GM18508 (cell line): ENCODE results near the gene RBM12.
"Not testable (repeated sequence)": the region's sequence is repeated elsewhere in the genome, so short reads cannot be mapped to it uniquely, and the experiment has no call there.

Experiments used
- ATAC-seq: cut with Tn5 transposase; IDR thresholded peaks from one replicate; pipeline ENCODE4 v1.9.1; 2021; ENCODE audit warnings: moderate number of reproducible peaks; ENCODE audit not compliant: insufficient read depth, unreplicated experiment

The RBM12 gene

GRCh38 chr20:35698298-35699126 is 33.8 kb upstream of the RBM12 start:
- no peak for ATAC-seq

- ATAC-seq: no peak
Measured at GRCh38 chr20:35697696-35698297, 33.1 kb upstream of the RBM12 start.

GRCh38 chr20:35695978-35696377 is 31.3 kb upstream of the RBM12 start:
- ATAC-seq: no peak

GRCh38 chr20:35695245-35695749 is 30.6 kb upstream of the RBM12 start:
- no peak for ATAC-seq

GRCh38 chr20:35690265-35690664 is 25.6 kb upstream of the RBM12 start:
- ATAC-seq: no peak

GRCh38 chr20:35686872-35687271 is 22.2 kb upstream of the RBM12 start:
- ATAC-seq: not testable (repeated sequence)

- ATAC-seq: not testable (repeated sequence)
Measured at GRCh38 chr20:35685368-35685767, 20.7 kb upstream of the RBM12 start.

GRCh38 chr20:35681960-35682359 is 17.3 kb upstream of the RBM12 start:
- no peak for ATAC-seq

GRCh38 chr20:35680452-35681183 is 15.9 kb upstream of the RBM12 start:
- ATAC-seq: no peak

- no peak for ATAC-seq
Measured at GRCh38 chr20:35674921-35675320, 10.2 kb upstream of the RBM12 start.

- no peak for ATAC-seq
Measured at GRCh38 chr20:35673884-35674283, 9.2 kb upstream of the RBM12 start.

- no peak for ATAC-seq
Measured at GRCh38 chr20:35669681-35670080, 5.0 kb upstream of the RBM12 start.

- no peak for ATAC-seq
Measured at GRCh38 chr20:35669221-35669620, 4.5 kb upstream of the RBM12 start.

- no peak for ATAC-seq
Measured at GRCh38 chr20:35665949-35666288, 1.2 kb upstream of the RBM12 start.

GRCh38 chr20:35663516-35664465 is 909 bp downstream of the RBM12 start:
- ATAC-seq: no peak

GRCh38 chr20:35662551-35662950 is 2.1 kb downstream of the RBM12 start:
- ATAC-seq: no peak

- no peak for ATAC-seq
Measured at GRCh38 chr20:35661908-35662307, 2.8 kb downstream of the RBM12 start.

GRCh38 chr20:35661053-35661452 is 3.6 kb downstream of the RBM12 start:
- no peak for ATAC-seq

GRCh38 chr20:35660122-35660937 is 4.4 kb downstream of the RBM12 start:
- ATAC-seq: no peak
